ENCODE results near the gene PRKRIP1.

DNA sequence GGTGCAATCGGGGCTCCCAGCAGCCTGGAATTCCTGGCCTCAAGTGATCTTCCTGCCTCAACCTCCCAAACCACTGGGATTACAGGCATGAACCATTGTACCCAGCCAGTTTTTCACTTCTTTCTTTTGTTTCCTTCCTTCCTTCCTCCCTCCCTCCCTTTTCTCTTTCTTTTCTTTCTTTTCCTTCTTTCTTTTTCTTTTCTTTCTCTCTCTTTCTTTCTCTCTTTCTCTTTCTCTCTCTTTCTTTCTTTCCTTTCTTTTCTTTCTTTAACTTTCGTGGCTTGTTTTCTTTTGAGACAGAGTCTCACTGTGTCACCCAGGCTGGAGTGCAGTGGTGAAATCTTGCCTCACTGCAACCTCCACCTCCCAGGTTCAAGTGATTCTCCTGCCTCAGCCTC is 49.5 kb downstream of the PRKRIP1 start:
- TF ChIP-seq EZH2 (IDR thresholded peaks at IDR 0.05; ENCODE audit: insufficient read depth, low read length), result no peak
- TF ChIP-seq, protein P1, sequence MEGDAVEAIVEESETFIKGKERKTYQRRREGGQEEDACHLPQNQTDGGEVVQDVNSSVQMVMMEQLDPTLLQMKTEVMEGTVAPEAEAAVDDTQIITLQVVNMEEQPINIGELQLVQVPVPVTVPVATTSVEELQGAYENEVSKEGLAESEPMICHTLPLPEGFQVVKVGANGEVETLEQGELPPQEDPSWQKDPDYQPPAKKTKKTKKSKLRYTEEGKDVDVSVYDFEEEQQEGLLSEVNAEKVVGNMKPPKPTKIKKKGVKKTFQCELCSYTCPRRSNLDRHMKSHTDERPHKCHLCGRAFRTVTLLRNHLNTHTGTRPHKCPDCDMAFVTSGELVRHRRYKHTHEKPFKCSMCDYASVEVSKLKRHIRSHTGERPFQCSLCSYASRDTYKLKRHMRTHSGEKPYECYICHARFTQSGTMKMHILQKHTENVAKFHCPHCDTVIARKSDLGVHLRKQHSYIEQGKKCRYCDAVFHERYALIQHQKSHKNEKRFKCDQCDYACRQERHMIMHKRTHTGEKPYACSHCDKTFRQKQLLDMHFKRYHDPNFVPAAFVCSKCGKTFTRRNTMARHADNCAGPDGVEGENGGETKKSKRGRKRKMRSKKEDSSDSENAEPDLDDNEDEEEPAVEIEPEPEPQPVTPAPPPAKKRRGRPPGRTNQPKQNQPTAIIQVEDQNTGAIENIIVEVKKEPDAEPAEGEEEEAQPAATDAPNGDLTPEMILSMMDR (IDR thresholded peaks at IDR 0.05; ENCODE audit: insufficient read depth, low read depth, low read length), result no peak

Measured in astrocyte (in vitro differentiated cells and primary cell).